Muscle of back (tissue), 11 donors: ENCODE results near the gene JMJD8. TPM values are rescaled to one million over a fixed set of nuclear protein-coding genes. Genes with fewer than 3 reads are reported as not detected.

Experiments
- DNase-seq, 3 donors: peaks; one replicate each; pipeline versions ENCODE4 v3.0.0 to v3.0.0-alpha.2; 2013
- polyA plus RNA-seq, 10 donors: library from polyadenylated mRNA; unstranded; fragments of 120-200 nt; gene quantifications; one replicate each; pipeline ENCODE4 v1.2.1, GENCODE V29; 2013; ENCODE audit not compliant: insufficient read length in 10 of 10

The JMJD8 gene
- polyA plus RNA-seq, 10 donors = 23.1 to 41.3 (median 29.5) TPM

DNA sequence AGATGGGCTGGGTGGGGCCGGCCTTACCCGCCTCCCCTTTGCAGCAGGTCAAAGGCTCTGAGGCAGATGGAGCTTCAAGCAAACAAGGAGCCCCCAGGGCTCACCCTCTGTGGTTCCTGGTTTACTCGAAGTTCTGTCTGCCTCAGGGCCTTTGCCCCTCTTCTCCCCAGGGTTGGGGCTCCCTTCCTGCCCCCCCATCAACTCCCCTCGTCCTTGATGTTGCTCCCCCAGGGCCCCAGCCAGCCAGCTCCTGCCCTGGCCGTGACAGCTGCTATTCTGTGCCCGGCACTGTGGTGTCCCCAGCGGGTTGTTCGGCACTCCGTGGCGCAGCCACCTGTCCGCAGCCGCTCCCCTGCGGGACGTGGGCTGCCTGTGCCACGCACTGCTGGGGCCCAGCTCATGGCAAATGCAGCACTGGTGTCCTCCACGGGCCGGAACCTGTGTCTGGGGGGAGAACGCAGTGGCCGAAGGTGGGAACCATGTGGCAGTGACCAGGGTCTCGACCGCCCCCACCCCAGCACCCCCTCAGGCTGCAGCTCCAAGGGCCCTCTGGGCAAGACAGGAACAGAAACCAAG is 26.5 kb upstream of the JMJD8 start:
- no peak for DNase-seq

DNA sequence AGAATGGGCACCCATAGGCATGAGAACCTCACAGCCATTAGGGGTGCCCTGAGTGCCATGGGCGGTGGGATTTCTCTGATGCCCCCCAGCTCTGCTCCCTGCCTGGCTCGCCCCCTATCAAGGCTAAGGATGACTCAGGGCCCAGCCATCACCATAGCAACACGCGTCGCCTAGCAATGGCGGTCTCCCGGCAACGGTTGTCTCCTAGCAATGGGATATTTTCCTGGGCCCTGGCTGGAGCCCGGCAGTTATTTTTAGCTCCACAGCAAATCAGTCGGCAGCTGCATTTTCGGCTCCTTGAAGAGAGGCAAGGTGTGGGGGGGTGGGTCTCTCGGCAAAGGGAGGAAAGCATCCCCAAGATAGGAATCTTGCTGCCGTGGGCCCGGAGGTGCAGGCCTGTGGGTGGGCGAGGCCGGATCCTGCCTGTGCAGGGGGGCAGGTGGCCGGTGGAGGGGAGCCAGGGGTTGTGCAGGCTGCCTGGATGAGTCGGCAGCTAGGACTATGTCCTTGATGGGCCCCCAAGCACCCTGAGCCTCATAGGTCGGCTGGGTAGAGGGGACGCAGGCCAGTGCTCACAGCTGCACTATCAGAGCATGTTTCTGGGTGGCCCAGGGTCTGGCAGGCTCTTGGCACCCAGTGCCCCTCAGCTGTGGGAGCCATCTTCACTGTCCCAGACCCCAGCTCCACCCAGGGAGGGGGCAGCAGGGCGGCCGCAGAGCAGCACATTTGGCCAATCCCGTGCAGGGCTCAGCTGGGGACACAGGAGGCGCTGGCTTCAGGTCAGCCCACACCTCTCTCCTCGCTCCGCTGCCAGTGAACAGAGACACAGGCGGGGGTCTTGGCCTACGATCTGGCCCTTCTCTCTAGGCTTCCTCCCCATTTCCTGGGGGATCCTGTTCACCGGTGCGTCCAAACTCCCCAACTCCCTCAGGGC is 25.7 kb upstream of the JMJD8 start:
- DNase-seq = peak; percentile 56 to 79 (median 58)

DNA sequence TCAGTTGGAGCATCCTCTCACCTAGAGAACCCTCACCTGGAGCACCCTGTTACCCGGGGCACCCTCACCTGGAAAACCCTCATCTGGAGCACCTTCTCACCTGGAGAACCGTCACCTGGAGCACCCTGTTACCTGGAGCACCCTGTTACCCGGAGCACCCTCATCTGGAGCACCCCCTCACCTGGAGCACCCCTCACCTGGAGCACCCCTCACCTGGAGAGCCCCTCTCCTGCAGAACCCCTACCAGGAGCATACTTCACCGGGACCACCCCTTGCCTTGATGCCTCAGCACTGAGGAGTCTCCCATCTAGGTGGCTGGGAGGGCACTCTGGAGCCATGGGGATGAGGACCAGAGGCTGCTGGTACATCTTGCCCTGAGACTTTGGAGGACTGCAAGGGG is 24.8 kb upstream of the JMJD8 start:
- DNase-seq = no peak

DNA sequence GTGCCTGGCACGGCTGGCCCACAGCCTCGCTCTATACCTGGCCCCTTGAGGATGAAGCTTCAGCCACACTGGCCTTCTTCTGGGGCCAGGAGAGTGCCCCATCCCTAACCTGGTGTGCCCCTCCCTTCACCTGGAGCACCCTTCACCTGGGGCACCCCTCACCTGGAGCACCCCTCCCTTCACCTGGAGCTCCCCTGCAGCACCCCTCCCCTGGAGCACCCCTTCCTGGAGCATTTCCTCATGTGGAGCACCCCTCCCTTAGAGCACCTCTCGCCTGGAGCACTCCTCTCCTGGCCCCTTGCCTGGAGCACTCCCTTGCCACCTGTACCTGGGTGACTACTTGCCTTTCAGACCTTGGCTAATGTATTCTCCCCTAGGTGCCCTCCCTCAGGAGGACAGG is 23.9 kb upstream of the JMJD8 start:
- DNase-seq = no peak

DNA sequence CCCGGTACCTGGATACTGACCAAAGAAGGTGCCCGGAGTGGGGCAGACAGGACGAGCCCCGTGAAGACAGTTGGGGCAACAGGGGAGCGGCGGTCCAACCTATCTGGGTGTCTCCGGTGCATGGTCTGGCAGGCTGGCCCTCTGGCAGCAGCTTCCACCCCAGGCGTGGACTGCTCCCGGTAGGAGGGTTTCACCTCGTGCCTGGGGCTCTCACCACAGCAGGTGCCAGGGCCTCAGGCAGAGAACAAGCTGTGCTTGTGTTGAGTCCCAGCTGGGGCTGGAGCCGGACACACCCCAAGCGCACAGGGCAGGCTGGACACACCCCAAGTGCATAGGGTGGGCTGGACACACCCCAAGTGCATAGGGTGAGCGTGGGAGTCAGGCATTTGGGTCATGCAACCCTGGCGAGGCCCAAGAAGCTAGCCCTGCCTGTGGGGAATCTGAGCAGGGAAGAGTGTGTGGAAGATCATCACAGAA is 23.0 kb upstream of the JMJD8 start:
- DNase-seq = no peak

DNA sequence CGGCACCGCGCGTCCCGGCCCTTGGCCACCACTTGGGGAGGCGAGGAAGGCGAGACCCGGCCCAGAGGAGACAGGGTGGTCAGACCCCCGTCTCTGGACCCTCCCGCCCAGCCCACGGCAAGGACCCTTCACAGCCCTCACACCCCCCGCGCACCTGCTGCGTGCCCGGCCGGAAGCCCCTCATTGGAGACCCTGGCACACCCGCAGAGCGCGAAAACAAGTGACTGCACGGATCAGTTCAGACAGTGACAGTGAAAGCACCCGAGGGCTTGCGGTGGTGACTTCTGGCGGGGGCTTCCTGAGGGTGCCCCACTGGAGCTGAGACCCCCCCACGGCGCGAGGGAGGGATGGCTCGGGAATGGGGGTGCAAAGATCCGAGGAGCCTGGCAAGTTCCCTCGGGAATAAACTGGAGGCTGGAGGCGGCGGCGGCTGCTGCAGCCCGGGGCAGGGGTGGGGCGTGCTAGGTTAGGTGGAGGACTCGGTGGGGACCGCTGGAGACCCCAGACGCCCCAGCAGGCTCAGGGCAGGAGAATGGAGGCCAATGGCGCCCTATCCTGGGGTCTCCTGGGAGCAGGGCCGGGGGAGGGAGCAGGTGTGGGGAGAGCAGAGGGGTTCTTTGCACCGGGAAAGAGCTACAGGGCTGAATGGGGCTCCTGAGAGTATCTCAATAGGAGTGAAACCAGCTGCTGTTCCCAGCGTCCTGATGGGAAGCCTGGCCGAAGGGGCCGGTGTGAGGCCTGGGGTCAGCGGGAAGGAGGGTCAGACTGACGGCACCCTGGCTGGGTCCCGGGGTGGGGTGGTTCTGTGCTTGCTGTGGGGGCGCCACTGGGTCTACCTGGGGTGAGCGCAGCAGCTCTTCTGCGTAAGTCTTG is 22.3 kb upstream of the JMJD8 start:
- no peak for DNase-seq

DNA sequence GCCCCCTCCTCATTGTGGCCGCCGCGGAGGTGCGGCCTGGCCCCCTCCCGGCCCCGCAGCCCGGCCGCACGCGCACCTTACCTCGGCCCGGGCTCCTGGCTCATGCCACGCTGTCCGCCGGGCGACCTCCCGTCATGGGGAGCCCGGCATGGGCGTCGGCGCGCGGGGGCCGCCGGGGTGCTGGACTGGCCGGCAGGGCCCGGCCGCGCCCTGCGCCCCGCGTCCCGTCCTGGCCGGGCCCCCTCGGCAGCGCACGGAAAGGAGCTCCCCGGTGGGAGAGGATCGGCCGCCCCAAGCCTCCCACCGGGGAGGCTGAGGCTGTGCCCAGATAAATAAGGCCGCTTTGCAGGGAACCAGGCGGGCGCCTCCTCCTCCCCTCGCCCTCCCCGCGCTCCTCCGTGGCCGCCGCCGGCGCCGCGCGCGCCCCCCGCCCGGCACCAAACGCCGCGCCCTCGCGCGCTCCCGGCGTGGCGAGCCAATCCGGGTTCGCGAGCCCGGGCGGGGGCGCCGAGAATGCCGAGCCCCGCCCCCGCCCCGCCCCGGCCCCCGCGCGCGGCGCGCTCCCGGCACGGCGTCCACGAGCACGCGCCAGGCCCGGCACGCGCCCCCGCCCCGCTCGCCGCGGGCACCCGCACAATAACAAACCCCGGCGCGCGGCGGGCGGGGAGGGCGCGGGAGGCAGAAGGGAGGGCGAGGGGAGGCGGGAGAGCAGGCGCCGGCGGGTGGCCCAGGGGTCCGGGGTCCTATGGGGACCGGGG is 21.5 kb upstream of the JMJD8 start, which contains the start of gene FBXL16:
Gene FBXL16 (minus strand): TSS at position 371 of the 758 bp plus-strand sequence. CDS start 8,396 bp downstream, outside the sequence.
- no peak for DNase-seq

DNA sequence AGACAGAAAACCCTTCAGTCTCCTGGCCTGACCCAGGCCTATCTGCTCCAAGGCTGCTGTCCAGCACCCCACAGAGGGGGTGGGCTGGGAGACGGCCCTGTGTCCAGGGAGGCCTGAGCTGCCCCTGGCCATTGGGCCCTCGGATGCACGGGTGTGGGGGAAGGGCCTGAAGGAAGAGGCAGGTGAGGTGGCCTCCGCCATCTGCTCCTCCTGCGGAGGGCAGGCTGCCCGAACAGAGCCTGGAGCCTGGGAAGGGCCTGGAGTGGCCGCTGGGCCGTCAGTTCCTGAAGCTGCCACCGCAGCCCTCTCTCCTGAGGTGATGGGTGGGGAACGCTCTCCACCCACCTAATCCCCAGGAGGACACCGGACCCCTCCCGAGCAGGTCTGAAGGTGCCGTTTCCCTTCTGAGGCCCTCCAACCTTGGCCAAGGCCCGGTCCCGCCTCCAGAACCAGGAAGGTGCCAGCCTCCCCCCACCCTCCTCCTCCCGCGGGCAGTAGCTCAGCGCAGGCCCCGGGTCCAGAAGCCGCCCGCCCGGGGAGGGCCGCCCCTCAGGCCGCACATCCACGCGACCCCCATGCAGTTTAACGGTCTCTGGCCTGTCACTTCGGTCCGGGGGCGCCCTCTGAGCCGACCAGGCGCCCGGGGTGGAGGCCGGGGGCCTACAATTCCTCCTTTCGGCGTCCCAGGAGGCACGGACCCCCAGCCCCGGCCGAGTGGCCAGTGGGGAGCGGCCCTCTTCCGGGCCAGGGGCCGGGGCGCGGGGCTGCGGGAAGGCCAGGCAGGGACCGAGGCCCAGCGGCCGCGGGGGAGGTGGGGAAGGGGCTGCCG is 20.6 kb upstream of the JMJD8 start:
- DNase-seq = no peak

DNA sequence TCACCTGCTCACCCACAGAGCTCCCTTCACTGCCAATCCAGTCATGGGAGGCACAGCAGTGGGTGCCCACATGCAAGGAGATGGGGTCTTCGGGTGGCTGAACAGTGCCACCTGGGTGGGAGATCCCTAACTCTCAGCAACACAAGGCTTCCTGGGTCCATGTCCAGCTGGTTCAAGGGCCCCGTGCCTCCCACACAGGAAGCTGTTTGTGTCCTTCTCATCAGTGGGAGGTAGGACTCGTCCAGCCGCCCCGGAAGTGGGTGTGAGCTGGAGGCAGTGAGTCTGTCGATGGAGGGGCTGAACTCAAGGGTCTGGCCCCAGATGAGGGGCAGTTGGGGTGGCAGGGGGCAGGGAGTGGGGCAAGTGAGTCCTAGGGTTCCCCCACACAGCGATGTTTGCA is 19.9 kb upstream of the JMJD8 start:
- no peak for DNase-seq

DNA sequence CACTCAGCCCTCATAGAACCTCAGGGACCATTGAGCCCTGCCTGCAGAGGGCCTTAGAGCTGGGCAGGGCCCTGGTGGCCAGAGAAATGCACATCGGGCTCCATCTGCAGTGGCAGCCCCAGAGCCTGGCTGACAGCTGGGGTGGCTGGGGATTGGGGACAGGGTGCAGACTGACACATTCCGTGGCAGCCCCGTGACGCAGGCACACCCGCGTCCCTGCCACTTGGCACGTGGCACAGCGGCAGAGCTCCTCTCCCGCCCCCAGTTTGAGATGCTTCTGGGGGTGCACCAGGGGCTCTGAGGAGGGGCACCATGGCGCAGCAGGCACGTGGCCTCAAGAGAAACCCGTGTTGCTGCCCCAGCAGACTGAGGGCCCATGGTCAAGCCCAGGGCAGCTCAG is 19.3 kb upstream of the JMJD8 start:
- no peak for DNase-seq

DNA sequence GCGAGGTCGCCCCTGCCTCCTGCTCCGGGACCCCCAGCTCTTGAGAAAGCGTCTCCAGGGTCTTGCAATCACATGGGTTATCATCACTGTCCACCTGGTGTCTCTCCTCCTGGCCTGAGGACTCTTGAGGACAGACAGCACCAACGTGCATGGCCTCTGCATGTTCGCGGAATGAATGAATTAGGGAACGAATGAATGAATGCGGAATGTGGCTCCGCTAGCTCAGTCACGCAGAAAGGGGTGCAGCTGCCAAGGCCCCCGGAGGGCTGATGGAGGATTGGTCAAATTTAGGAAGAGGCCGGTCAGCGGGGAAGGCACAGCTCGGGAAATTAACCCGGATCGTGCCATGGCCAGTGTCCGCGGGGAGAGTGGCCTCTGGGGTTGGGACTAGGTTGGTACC is 18.2 kb upstream of the JMJD8 start:
- no peak for DNase-seq

DNA sequence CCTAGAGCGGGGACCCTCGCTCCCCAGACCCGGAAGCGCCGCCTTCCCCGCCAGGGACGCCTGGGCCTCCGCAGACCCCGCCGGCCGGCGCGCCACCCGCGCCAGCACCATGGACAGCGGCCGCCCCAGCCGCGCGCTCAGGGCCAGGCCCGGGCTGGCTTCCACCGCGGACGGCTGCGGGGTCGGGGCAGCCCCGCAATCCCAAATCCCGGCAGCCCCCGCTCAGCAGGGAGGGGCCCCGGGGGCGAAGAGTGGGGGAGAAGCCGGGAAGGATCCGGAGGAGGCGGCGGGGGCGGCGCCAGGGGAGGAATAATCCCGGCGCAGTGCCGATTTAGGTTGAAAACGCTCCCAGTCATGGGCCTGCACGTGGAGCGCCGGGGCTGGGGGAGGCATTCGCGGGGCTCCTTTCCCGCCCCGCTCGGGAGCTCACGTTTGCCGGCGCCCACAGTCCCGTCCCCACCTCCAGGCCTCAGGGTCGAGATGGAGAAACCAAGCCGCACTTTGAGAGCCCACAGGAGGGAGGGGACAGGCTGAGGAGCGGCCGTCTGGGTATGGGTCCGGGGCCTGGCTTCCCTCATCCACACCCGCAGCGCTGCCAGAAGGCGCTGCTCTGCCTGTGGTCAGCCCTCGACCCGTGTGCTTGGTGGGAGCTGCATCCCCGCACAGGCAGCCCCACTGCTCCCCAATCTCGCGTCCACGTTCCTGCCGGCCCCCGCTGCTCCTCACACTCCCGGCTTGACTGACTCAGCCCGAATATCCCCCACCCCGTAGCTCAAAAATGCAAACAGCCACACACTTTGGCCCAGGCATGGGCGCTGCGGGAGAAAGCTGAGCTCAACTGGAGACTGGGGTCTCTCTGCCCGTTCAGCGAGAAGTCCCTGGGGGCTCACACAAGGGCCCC is 16.8 kb upstream of the JMJD8 start:
- DNase-seq = peak in 2 of 3 donors; percentile 64 to 76

DNA sequence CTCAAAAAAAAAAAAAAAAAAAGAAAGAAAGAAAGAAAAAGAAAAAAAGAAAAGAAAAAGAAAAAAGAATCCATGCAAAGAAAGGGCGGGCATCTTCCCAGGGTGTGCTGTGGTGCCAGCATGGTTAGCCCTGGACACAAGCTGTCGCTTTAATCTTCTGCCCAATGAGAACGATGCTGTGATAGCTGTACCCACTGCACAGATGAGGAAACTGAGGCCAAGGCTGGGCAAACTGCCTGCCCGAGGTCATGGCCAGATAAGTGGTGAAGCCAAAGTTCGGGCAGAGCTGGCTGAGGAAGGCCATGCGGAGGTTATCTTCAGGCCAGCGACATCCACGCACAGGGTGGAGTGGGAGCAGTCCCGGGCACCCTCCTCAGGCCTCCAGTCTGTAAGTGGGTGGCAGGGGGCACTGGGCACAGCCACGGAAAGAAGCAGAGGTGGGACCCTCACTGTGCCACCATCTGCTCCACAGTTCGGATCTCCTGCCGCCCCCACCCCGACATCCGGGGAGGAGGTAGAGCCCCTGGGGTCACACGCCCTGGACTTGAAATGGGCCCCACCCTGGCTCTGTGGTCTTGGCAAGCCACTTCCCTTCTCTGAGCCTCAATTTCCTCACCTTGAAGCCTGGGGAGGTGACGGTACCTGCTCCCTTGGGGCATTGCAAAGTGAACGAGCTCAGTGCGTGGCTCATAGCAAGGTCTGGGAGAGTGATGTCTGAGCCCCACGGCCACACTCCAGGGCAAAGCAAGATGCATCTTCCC is 15.0 kb upstream of the JMJD8 start:
- DNase-seq = no peak

DNA sequence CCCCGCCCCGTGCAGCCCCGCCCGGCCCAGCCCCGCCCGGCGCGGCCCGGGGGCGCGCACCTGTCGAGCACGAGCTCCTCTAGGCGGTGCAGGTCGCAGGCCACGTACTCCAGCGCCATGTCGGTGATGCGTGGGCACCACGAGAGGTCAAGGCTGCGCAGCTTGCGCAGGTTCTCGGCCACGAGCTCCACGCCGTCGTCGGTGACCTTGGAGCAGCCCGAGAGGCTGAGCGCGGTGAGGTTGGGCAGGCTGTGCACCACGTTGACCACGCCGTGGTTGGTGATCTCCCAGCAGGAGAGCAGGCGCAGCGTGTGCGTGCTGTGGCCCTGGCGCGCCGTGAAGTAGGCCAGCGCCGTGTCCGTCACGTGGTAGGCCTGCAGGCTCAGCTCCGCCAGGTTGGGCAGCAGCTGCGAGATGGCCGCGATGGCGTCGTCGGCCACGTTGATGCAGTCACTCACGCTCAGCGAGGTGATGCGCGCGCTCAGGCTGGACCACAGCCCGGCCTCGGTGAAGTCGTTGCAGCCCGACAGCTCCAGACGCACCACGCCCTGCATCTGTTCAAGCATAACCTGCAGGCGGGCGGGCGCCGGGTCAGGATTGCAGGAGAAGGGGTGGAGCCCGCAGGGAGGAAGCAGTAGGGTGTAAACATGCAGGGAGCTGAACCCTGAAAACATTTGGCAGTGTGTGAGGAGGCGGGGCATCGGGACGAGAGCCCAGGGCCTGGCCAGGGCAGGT is 11.4 kb upstream of the JMJD8 start:
- no peak for DNase-seq

DNA sequence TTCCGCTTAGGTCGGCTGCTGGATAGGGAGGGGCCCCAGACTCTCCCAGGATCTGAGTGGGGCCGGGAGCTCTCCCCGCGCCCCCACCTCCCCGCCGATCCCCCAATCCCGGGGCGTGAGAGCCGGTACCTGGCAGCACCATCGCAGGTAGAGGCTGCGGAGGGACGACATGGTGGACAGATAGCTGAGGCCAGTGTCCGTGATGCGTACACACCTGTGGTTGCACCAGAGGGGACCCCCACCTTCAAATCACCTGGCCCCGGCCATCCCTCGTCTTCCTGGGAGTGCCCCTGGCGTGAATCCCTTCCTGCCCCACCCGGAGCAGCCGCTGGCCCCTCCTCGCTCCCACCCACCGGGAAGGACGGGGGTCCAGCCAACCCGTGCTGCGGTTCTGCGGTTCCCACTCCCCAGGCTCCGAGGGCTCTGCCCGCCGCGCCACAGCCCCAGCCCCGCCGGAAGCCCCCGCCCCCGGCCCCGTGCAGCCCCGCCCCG is 10.8 kb upstream of the JMJD8 start:
- no peak for DNase-seq

DNA sequence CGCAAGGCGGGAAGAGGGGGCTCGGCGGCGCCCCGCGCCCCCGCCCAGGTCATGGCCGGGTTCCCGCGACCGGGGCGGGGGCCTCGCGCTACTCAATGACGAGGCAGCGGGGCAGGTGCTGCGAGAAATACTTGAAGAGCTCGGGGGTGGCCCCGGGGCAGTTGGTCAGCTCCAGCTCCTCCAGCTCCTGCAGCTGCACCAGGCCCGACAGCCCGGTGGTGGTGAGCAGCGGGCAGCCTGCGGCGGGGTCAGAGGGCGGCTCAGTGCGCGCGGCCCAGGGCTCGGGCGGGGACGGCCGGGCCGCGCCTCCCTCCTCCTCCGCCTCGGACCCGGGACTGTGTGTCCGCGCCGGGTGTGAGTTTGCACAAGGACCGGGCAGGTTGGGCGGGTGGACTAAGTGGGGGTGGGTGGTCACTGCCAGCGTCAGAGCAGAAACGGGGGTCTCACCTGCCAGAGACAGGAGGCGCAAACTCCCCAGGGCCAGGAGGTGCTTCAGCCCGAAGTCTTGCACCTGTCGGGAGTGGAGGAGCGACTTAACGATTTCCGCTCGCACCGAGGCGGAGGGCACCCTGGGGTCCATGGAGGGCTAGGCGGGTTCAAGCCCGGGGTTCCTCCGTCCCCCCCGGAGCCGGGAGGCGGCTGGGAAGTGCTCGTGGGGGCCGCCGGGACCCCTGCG is 10.2 kb upstream of the JMJD8 start:
- no peak for DNase-seq

DNA sequence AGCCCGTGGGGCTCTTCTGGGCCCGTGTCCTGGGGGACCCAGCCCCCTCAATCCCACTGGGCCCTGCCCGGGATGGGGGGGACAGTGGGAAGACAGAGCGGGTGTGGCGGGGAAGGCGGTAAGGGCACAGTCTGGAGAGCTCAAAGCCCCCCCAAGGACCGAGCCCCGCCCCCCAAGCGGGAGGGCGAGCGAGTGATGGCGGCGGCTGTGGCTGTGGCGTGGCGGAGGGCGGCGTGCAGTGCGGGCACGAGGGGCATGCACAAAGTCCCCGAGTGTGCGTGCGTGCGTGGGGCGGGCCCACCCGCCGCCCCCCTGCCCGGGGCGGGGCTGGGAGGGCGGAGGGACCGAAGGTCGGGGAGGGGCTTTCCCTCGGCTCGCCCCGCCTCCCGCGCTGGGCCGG is 9.6 kb upstream of the JMJD8 start:
- no peak for DNase-seq
